Ovary (tissue), 9 donors: ENCODE measurements around the gene TTLL9. TPM values are rescaled to one million over a fixed set of nuclear protein-coding genes. Genes with fewer than 3 reads are reported as not detected.

Source experiments
- DNase-seq, 5 donors: peaks; one replicate each; pipeline ENCODE4 v3.0.0-alpha.2; 2019 to 2020
- H3K27ac ChIP-seq, 2 donors: fragments of 200-600 bp; one replicate each; pipeline versions ENCODE4 v1.5.1 to v1.8.0; 2019 to 2022
- H3K27me3 ChIP-seq: fragments of 200-600 bp; one replicate; pipeline ENCODE4 v1.8.0; 2022
- H3K36me3 ChIP-seq: fragments of 200-600 bp; sonication (generic); one replicate; pipeline ENCODE4 v1.5.1; 2019
- H3K4me1 ChIP-seq: one replicate; pipeline ENCODE4 v1.8.1; 2013; ENCODE audit warnings: mild to moderate bottlenecking, moderate library complexity; ENCODE audit not compliant: insufficient read depth
- H3K4me3 ChIP-seq: fragments of 200-600 bp; sonication (generic); one replicate; pipeline ENCODE4 v1.5.1; 2017
- H3K9me3 ChIP-seq, 2 donors: fragments of 200-600 bp in 1 of 2; sonication (generic) in 1 of 2; one replicate each; pipeline versions ENCODE4 v1.5.1 to v1.8.1; 2013 to 2019; ENCODE audit warnings: mild to moderate bottlenecking in 1 of 2, moderate library complexity in 1 of 2
- EP300 ChIP-seq: sonication (generic); formaldehyde crosslinking; IDR thresholded peaks from one replicate; pipeline ENCODE4 v1.6.1; 2017; ENCODE audit warnings: antibody characterized with exemption
- POLR2A ChIP-seq: fragments of 450-650 bp; IDR thresholded peaks from one replicate; pipeline ENCODE4 v1.6.1; 2017; ENCODE audit warnings: antibody characterized with exemption, mild to moderate bottlenecking, moderate library complexity
- WGBS, 3 donors: extraction: QIAGEN DNeasy Blood & Tissue Kit in 1 of 3; methylation state at CpG; one replicate each; pipeline versions ENCODE4 v1.1.5 to v1.1.7; 2013 to 2017; 5-methylcytosine and 5-hydroxymethylcytosine counted together
- intact Hi-C, 4 donors: fragments of 100-400 bp; cut with DNase I; formaldehyde crosslinking; loops; one replicate each; pipeline versions ENCODE4 v1.11.0 to v1.15.1; 2022 to 2023
- polyA plus RNA-seq, 2 donors: library from polyadenylated mRNA; stranded (reverse); fragments of 200-250 nt in 1 of 2; fragments of 350-450 nt in 1 of 2; fragmentation: Illumina TruSeq in 1 of 2; extraction: RNeasy Lipid Tissue Mini Kit (QIAGEN cat#74804) in 1 of 2; gene quantifications; one replicate each; pipeline ENCODE4 v1.2.3, GENCODE V29; 2013 to 2014
- total RNA-seq, 7 donors: library from RNA; depleted of rRNA in 2 of 7; stranded (reverse); fragments of >200 nt in 2 of 7; fragmentation: NEBNext Ultra II Directional in 3 of 7; extraction: Animal tissue kit (Norgen Biotek cat#: 25700) in 3 of 7; gene quantifications; one replicate each; pipeline versions ENCODE4 v1.1.0 to v1.2.4, GENCODE V29; 2016 to 2023
- TF ChIP-seq, protein P1 (sequence below), 3 donors: fragments of 450-650 bp in 2 of 3; fragments of 200-600 bp in 1 of 3; IDR thresholded peaks; one replicate each; pipeline versions ENCODE4 v1.5.1 to v1.8.0; 2016 to 2022; ENCODE audit warnings: antibody characterized with exemption in 3 of 3, mild to moderate bottlenecking in 1 of 3
- donor health status: DM: no; HTN: no; CAD: no; lungs with moderate emphysema.
- donor health status: DM: no; HTN: no; CAD: no.
- donor health status: Bipolar disorder and iron deficiency.
- donor health status: DM: yes; HTN: yes; CAD: no.
- donor health status: DM: no; HTN: no; CAD: no.
- donor health status: DM: yes; HTN: yes; CAD: no.

The TTLL9 gene
- total and polyA plus RNA-seq, 9 donors: 0.24 to 10.6 (median 0.40) TPM

DNA sequence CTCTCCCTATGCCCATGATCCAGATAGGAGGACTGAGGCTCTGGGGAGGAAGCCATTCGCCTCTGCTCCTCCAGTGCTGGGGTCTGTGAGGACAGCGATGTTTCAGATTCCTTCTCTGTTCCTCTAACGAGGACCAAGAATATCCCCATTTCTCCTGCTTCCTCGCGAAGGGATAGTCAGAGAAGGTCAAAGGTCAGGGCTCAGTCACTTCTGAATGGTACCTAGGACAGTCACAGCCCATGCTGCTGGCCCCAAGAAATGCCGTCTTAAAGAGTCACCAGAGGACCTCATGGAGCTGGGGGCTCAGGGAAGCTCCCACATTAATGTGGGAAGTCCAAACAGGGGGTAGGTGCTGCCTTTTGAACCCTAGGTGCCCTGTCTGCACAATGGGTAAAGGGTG lies 27.1 kb upstream of the TTLL9 start:
- Histone ChIP-seq H3K4me1 (peaks cover 38% of the 10 kb centered on the region), H3K4me3 (no peak overlapping the region), H3K27ac (peak overlapping the region; percentile 14 to 58)

DNA sequence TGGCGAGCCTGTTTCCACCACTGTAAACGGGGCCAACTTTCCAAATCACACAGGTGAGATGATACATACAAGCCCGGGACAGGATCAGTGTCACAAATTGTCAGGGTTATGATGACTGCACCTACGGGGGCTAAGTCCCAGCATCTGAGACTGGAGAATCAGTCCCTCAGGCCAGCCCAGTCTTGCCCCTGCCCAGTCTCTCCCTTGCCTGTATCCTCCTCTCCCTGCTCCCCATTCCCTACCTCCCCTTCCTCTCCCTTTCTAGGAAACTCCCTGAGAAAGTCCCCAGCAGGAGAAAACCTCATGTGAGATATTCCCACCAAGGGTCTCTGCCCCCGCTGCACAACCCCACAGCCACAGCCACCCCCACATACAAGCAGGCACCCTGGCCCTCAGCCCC lies 26.6 kb upstream of the TTLL9 start:
- H3K4me3 ChIP-seq: no peak overlapping the region
- intact Hi-C loops: no loop called here
- H3K27ac ChIP-seq: peak overlapping the region in 1 of 2 donors; percentile 58

More for the DNA sequence above, 27.1 kb upstream of the TTLL9 start:
- H3K36me3 ChIP-seq: no peaks in the 10 kb centered on the region
- intact Hi-C loops: no loop called here
- WGBS, 3 donors: 47 to 68% (median 48%) methylated on average over 6 of the region's 6 CpGs
- no peak for DNase-seq
- no peaks in the 10 kb centered on the region for H3K27me3 ChIP-seq
- TF ChIP-seq POLR2A: no peak
- TF ChIP-seq, protein P1, sequence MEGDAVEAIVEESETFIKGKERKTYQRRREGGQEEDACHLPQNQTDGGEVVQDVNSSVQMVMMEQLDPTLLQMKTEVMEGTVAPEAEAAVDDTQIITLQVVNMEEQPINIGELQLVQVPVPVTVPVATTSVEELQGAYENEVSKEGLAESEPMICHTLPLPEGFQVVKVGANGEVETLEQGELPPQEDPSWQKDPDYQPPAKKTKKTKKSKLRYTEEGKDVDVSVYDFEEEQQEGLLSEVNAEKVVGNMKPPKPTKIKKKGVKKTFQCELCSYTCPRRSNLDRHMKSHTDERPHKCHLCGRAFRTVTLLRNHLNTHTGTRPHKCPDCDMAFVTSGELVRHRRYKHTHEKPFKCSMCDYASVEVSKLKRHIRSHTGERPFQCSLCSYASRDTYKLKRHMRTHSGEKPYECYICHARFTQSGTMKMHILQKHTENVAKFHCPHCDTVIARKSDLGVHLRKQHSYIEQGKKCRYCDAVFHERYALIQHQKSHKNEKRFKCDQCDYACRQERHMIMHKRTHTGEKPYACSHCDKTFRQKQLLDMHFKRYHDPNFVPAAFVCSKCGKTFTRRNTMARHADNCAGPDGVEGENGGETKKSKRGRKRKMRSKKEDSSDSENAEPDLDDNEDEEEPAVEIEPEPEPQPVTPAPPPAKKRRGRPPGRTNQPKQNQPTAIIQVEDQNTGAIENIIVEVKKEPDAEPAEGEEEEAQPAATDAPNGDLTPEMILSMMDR (IDR thresholded peaks at IDR 0.05): no peak
- TF ChIP-seq EP300: no peak
- no peaks in the 10 kb centered on the region for H3K9me3 ChIP-seq

DNA sequence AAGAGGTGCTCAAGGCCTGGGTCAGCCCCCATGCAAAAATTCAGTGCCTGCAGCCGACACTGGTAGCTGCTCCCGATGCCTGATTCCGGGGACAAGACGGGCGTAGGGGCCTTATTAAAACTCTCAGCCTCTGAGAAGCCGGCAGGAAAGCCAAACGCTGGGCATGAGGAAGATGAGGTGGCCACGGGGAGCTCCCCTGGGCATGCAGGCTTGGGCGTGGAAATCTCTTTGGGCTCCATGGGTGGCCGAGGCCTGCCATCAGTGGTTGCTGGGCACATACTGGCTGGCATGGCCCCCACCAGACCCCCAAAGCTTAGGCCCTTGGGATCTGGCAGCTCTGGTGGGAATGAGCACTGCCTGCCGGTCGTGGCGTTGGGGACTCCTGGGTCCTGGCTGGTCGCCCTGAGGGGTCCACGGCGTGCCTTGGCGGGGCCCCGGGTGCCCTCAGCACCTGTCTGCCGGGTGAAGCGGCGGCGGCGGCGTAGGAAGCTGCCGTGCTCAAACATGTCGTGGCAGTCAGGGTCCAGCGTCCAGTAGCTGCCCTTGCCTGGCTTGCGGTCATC lies 25.6 kb upstream of the TTLL9 start:
- no peaks in the 10 kb centered on the region for H3K36me3 ChIP-seq
- no peak overlapping the region for H3K4me3 ChIP-seq
- no peaks in the 10 kb centered on the region for H3K27me3 ChIP-seq
- TF ChIP-seq EP300 (no peak), POLR2A (no peak)
- TF ChIP-seq, protein P1 (IDR thresholded peaks at IDR 0.05): no peak
- intact Hi-C loops: no loop called here
- peaks cover 37% of the 10 kb centered on the region for H3K4me1 ChIP-seq
- peak overlapping the region in 1 of 2 donors; percentile 21 for H3K27ac ChIP-seq
- 59 to 75% (median 70%) methylated on average over 28 of the region's 28 CpGs for WGBS, 3 donors
- DNase-seq: no peak
- H3K9me3 ChIP-seq: no peaks in the 10 kb centered on the region

More for the DNA sequence above, 26.6 kb upstream of the TTLL9 start:
- peaks cover 37% of the 10 kb centered on the region for H3K4me1 ChIP-seq
- H3K27me3 ChIP-seq: no peaks in the 10 kb centered on the region
- no peaks in the 10 kb centered on the region for H3K36me3 ChIP-seq
- no peaks in the 10 kb centered on the region for H3K9me3 ChIP-seq
- TF ChIP-seq EP300 (no peak), POLR2A (no peak)
- TF ChIP-seq, protein P1 (IDR thresholded peaks at IDR 0.05): no peak
- no peak for DNase-seq
- WGBS, 3 donors: 62 to 65% (median 64%) methylated on average over 5 of the region's 5 CpGs

DNA sequence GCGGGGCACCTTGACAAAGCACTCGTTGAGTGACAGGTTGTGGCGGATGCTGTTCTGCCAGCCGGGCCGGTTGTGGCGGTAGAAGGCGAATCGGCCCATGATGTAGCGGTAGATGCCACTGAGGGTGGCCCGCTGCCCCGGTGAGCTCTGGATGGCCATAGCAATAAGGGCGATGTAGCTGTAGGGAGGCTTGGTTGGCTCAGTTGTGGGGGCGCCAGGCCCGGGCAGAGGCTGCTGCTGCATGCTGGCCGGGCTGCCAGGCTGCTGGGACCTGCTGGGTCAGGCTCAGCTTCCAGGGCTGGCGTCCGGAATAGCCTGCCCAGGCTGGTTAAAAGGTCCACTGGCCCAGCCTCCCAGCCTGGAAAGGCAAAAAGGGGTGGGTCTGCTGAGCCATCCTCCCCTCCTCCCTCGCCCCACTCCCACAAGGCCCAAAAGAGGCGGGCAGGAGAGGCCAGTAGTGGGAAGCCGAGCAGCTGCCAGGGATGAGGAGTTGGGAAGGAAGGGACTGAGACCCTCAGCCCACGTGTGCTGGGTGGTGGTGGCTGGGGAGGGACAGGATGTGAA lies 25.1 kb upstream of the TTLL9 start, which contains the start of gene FOXS1:
Gene FOXS1 (minus strand): TSS at position 305 of the 564 bp plus-strand sequence. CDS start 62 bp downstream, at position 243.
- H3K4me1 ChIP-seq: peaks cover 37% of the 10 kb centered on the region

More for the DNA sequence above, 25.1 kb upstream of the TTLL9 start, which contains the start of gene FOXS1:
- Histone ChIP-seq H3K9me3 (no peaks in the 10 kb centered on the region), H3K36me3 (no peaks in the 10 kb centered on the region), H3K27me3 (no peaks in the 10 kb centered on the region), H3K4me3 (no peak within 1 kb of the TSS), H3K27ac (peak within 1 kb of the TSS in 1 of 2 donors; percentile 21)
- WGBS, 3 donors: 39 to 56% (median 43%) methylated on average over 21 of the region's 21 CpGs
- TF ChIP-seq EP300 (no peak), POLR2A (no peak)
- TF ChIP-seq, protein P1 (IDR thresholded peaks at IDR 0.05): no peak
- intact Hi-C loops: no loop called here
- peak in 4 of 5 donors; percentile 42 to 51 (median 44) for DNase-seq
